Activated effector memory CD4-positive, alpha-beta T cell treated with anti-CD3 and anti-CD28 coated beads, Interleukin-2, amount 50 U/mL, for 16 hours (primary cell): Measurements from ENCODE around the gene MSH2.
"Not testable (repeated sequence)": the region's sequence is repeated elsewhere in the genome, so short reads cannot be mapped to it uniquely, and the experiment has no call there.

Experiments
- DNase-seq: peaks from one replicate; pipeline ENCODE4 v3.0.0-alpha.2; 2020

Gene MSH2

DNA sequence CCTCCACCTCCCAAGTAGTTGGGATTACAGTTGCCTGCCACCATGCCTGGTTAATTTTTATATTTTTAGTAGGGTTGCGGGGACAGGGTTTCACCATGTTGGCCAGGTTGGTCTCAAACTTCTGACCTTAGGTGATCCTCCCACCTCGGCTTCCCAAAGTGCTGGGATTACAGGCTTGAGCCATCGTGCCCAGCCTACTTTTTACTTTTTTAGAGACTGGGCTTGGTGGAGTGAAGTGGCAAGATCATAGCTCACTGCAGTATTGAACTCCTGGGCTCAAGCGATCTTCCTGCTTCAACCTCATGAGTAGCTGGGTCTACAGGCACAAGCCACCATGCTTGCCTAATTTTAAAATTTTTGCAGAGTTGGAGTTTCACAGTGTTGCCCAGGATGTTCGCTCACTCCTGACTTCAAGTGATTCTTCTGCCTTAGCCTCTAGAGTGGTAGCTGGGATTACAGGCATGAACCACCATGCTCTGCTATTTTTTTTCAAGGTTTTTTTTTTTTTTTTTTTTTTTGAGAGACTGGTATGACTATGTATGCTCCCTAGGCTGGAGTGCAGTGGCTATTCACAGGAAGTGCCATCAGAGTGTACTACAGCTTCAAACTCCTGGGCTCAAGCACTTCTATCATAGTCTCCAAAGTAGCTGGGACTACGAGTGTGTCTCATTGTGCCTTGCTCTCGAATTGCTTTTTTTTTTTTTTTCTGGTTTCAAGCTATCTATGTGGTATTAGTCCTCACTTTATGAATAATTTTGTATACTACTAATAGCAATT is 11.9 kb downstream of the MSH2 start:
- no peak for DNase-seq

DNA sequence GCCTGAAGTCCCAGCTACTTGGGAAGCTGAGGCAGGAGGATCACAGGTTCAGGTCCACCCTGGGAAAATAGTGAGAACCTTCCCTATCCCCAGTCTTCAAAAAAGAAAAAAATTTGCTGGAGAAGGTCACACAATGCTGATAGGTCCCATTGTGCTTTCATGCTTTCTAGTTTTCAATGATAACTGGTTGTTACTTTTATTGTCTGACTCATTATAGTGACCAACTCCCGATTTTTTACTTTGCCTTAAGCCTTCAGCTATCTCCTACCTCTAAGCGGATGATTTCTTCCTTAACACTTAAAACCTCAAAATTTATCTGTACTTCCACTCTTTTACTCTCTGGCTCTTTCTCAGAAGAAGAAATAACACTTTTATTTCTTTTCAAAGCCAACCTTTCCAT is 17.3 kb downstream of the MSH2 start:
- DNase-seq: no peak

DNA sequence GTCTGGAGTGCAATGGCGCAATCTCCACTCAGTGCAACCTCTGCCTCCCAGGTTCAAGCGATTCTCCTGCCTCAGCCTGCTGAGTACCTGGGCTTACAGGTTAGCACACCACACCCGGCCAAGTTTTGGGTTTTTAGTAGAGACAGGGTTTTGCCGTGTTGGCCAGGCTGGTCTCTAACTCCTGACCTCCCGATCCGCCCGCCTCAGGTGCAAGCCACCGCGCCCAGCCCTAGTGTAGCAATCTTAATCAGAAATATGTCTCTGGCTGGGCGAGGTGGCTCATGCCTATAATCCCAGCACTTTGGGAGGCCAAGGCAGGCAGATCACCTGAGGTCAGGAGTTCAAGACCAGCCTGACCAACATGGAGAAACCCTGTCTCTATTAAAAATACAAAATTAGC is 17.7 kb downstream of the MSH2 start:
- DNase-seq: not testable (repeated sequence)

DNA sequence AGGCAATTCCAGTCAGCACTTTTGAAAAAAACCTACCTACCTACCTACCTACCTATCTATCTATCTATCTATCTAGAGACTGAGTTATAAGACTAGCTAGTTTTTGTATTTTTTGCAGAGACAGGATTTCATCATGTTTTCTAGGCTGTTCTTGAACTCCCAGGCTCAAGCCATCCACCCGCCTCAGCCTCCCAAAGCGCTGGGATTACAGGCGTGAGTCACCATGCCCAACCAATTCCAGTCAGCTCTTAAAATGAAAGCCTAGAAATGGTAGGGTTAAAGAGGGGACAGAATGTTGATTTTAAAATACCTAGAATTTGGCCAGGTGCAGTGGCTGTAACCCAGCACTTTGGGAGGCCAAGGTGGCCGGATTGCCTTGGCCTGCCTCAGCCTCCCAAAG is 19.1 kb downstream of the MSH2 start:
- no peak for DNase-seq

DNA sequence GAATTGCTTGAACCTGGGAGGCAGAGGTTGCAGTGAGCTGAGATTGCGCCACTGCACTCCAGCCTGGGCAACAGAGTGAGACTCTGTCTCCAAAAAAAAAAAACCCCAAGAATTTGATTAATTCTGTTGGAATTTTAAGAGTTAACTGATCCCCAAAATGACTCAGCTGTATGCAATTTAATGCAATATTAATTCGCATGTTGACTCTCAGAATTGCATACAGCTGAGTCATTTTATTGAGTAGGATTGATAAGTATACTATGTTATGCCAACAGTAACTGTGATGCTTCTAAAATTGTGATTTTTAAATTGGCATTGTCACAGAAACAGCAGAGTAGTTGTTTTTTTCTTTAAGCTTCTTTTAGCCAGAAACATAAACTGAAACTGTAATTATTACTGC is 19.6 kb downstream of the MSH2 start:
- DNase-seq: no peak

DNA sequence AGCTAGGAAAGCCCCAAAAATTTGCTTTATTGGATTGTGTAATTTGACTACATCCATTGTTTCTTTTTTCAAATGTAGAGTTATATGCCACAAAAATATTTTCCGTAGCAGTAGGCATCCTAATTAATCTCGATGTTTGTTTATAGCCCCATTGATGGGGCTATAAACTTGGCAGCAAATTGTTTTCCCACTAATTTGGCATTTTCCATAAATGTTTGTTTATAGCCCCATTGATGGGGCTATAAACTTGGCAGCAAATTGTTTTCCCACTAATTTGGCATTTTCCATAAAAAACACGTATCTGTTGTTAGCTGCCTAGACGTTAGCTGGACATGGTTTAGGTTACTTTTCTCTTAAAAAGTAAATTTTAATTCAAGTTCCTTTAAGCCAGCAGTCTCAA is 23.8 kb downstream of the MSH2 start:
- no peak for DNase-seq

DNA sequence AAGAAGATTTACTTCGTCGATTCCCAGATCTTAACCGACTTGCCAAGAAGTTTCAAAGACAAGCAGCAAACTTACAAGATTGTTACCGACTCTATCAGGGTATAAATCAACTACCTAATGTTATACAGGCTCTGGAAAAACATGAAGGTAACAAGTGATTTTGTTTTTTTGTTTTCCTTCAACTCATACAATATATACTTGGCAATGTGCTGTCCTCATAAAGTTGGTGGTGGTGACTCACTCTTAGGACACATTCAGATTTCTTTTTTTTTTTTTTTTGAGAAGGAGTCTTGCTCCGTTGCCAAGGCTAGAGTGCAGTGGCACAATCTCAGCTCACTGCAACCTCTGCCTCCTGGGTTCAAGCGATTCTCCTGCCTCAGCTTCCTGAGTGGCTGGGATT is 26.8 kb downstream of the MSH2 start:
- no peak for DNase-seq

DNA sequence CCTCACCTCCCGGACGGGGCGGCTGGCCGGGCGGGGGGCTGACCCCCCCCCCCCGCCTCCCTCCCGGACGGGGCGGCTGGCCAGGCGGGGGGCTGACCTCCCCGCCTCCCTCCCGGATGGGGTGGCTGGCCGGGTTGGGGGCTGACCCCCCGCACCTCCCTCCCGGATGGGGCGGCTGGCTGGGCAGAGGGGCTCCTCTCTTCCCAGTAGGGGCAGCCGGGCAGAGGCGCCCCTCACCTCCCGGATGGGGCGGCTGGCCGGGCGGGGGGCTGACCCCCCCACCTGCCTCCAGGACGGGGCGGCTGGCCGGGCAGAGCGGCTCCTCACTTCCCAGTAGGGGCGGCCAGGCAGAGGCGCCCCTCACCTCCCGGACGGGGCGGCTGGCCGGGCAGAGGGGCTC is 30.1 kb downstream of the MSH2 start:
- DNase-seq: not testable (repeated sequence)

DNA sequence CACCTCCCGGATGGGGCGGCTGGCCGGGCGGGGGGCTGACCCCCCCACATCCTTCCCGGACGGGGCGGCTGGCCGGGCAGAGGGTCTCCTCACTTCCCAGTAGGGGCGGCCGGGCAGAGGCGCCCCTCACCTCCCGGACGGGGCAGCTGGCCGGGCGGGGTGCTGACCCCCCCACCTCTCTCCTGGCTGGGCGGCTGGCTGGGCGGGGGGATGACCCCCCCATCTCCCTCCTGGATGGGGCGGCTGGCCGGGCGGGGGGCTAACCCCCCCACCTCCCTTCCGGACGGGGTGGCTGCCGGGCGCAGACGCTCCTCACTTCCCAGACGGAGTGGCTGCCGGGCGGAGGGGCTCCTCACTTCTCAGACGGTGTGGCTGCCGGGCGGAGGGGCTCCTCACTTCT is 30.5 kb downstream of the MSH2 start:
- DNase-seq: not testable (repeated sequence)

DNA sequence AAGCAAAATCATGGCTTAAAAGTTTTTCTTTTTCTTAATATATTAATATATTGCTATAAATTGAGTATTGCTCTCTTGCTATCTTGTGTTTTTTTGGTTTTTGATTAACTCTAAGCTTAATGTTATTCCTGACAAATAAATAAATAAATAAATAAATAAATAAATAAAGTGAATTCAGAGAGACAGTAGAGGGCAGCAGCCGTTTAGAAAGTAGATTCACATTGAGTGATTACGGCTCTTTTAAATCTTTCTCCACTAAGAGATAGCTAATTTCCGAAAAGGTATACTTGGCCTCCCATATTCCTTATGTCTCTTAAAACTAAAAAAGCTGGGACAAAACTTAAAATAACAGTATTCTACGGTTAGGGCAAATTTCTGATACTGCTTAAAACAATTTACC is 34.3 kb downstream of the MSH2 start:
- no peak for DNase-seq

DNA sequence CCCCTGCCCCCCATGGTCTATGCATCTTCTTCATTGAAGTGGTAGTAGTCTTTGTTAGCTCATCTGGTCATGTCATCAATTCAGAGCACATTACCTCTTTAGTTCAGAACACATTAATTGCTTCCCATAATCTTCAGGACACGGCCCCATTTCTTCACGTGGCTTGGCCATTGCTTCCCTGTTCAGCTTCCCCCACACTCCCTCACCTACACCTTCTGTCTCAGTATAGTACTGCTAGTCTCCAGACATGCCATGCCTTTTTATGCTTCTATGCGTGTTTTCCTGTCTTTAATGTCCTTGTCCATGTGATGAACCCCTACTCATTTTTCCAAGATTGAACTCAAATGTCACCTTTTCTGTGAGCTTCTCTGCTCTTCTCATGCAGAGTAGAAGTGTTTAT is 35.1 kb downstream of the MSH2 start:
- DNase-seq: no peak

DNA sequence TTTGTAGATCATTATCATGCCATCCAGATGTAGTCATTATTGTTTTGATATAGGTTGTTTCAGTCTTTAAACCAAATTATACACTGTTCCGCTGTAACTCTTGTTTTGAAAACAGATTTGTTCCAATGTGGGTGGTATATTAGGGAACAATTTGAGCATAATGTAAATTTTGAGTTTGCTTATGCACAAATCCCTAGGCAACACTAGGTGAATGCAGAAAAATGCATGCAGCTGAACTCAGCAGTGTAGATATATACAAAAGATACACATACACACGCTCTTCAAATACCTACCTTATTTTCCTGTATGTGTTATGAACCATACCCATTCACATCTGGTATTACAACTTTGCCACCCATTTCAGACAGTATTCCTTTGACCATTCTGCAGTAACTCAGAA is 35.8 kb downstream of the MSH2 start:
- DNase-seq: no peak

DNA sequence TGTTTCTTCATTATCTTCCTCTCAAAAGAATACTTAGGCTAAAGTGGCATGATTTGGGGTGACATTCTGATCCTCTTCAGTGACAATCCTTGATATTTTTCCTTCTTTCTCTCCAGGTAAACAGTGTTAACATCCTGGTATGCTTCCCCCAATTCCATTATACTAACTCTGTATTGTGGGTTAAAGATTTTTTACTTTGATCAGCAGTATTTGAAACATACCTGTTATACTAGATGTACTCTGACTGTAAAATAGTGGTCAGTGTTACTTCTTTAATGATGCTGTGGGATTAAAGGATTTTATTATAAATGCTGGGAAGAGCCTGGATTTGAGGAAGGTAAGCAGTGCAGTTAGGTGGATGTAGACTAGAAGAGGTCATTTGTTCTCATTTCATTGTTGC is 48.8 kb downstream of the MSH2 start:
- DNase-seq: no peak

DNA sequence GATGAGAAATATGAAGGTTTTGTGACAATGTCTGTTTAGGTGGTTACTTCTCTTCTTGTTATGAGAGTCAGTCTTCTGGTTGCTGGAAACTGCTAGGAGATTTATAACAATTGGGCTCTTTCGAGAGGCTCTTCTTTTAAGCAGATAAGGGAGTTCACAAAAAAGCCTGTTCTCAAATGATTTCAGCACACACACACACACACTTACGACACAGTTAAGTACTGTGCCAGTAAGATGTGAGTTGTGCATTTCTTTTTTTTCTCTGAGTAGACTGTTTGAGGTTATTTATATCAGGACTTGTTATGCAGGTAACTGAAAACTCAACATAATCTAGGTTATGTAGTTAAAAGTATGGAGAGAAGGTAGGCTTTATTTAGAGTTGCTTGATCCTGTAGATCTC is 49.8 kb downstream of the MSH2 start:
- DNase-seq: no peak

DNA sequence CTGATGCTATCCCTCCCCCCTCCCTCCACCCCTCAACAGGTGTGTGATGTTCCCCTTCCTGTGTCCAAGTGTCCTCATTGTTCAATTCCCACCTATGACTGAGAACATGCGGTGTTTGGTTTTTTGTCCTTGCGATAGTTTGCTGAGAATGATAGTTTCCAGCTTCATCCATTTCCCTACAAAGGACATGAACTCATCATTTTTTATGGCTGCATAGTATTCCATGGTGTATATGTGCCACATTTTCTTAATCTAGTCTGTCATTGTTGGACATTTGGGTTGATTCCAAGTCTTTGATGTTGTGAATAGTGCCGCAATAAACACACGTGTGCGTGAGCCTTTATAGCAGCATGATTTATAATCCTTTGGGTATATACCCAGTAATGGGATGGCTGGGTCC is 51.9 kb downstream of the MSH2 start:
- not testable (repeated sequence) for DNase-seq

DNA sequence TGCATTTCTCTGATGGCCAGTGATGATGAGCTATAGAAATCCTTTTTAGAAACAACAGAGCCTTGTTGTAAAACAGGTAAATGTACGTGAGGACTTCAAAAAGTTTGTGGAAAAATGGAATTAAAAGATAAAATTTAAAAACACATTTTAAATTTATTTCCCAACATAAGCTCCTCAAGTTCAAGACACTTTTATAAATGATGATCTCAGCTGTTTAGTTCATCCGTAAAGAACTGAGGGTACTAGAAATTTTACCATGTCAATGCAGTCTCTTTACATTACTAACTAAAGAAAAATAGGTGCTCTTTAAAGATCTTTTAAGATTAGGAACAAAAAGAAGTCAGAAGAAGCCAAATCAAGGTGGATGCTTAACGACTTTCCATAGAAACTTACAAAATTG is 52.5 kb downstream of the MSH2 start:
- no peak for DNase-seq

DNA sequence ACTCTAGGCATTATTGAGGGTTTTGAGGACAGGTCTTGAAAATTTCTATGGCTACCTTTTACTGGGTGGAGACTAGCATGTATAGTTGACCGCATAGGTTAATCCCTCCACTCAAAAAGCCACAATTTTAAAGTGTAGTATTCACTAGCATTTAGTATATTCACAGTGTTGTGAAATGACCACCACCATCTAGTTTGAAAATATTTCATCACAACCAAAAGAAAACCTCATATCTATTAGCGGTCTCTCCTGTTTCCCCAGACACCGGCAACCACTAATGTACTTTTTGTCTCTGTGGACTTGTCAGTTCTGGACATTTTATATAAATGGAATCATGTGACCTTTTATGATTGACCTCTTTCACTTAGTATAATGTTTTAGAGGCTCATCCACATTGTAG is 53.9 kb downstream of the MSH2 start:
- no peak for DNase-seq

DNA sequence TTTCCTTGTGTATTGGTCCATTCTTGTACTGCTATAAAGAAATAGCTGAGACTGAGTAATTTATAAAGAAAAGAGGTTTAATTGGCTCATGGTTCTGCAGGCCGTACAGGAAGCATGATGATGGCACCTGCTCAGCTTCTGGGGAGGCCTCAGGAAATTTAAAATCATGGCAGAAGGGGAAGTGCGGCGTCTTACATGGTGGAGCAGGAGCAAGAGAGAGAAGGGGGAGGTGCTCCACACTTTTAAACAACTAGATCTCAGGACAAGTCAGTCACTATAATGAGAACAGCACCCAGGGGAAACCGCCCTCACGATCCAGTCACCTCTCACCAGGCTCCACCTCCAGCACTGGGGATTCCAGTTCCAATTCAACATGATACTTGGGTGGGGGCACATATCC is 54.3 kb downstream of the MSH2 start:
- no peak for DNase-seq

DNA sequence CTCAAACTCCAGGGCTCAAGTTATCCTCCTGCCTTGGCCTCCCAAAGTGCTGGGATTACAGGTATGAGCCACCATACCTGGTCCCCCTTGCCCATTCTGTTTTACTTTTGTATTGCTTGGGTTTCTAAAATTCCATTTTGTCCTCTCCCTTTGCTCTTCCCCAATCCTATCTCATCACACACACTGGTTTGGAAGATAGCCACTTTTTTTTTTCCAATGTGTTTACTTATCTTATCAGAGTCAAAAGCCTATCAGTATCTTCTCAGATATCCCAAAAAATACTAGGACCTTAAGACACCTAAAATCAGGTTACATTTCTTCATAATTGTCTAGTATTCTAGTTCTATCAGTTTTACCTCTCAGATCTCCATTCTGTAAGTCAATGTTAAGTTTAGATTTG is 56.1 kb downstream of the MSH2 start:
- DNase-seq: no peak

DNA sequence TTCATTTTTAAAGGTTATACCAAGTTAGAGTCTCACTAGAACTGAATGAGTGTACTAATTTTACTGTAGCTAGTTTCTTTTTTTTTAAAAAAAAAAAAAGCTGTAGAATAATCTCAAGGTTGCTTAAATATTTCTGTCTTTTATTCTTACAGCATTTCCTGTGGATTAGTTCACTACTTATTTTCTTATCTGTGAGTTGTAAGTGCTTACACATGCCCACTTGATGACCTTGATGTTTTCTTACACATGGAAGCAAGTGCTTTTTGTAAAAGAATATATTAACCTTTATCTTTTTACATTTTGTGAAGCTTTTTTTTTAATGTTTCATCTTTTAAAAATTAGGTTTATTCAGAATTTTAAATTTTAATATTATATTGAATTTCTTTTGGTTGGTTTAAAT is 57.8 kb downstream of the MSH2 start:
- no peak for DNase-seq

DNA sequence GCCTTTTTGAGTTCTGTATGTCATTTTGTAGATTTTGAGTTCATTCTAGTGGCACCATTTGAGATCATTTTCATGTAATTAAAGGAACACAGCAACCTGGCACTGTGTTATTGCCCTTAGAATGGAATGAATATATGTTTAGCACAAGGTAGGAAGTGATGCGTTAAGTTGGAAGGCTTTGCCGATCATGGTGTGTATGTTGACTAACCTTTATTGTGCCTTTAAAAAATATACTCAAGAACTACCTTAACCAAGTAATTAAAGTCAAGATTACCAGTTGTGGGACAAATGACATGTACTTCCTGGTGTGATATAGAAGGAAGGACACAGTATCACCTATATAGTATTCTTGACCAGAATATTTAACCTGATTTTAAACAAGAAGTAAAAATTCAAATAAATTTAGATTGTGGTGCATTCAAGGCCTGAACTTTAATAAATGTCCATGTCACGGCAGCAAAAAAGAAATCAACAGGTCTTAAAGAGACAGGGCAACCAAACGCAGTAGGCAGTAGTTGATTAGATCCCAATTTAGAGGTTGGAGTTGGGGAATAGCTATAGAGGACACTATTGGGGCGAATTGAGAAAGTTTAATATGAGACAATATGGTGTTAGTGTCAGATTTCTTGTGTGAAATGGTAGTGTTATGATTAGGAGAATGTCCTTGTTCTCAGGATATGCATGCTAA is 68.6 kb downstream of the MSH2 start:
- DNase-seq: no peak

DNA sequence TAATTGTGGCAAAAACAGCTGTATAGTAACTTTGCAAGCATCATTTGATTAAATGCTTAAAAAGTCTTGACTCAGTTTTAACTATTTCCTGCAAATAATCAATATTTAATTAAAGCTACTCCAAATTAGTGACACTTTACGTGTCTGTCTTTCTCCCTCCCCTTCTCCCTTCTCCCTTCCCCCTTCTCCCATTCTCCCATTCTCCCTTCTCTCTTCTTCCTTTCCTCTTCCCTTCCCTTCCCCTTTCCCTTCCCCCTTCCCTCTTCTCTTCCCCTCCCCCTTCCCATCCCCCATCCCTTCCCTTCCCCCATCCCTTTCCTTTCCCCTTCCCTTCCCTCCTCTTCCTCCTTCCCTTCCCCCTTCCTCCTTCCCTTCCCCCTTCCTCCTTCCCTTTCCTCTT is 76.9 kb downstream of the MSH2 start:
- no peak for DNase-seq

DNA sequence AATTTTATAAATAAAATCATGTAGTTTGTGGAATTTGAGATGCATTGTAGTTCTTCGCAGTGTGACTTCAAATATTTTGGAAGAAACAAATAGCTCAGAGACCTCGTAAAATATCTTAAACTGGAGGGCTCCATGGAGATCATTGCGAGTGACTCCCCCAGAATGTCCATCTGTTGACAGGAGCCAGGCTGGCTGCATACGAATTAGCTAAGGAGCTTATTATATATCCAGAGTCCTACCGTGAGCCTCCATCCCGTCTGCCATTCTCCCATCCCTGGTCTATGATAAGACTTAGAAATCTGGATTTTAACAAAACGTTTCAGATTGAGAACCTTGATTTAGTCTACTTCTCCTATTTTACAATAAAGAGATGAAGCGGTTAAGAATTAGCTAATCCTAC is 80.2 kb downstream of the MSH2 start:
- no peak for DNase-seq

DNA sequence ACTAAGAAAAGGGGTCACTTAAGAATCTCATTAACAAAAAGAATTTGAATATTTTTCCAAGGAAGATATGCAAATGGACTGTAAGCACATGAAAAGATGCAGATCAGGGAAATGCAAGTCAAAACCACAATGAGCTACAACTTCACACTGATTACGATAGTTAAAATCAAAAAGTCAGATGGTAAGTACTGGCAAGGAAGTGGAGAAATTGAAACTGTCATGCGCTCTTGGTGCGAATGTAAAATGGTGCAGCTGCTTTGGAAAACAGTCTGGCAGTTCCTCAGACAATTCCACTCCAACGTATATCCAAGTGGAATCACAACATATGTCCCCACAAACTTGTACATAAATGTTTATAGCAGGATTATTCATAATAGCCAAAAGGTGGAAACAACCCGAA is 81.4 kb downstream of the MSH2 start:
- no peak for DNase-seq

DNA sequence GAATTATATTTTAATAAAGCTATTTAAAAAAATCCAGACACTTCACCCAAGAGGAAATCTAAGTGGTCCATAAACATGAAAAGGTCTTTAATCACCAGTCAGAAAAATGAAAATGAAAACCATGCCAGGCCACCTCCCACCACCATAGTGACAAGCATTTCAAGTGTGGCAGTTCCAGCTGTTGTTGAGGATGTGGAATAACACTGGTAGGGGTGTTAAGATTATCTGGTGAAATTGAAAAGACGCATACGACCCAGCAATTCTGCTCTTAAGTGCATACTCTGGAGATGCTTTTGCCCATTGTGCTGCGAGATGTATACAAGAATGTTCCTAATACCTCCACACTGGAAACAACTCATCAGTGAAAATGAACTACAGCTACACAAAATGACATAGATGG is 82.2 kb downstream of the MSH2 start:
- no peak for DNase-seq
